Esophagus (tissue), 2 donors: ENCODE results near the gene KIF16B. TPM values are rescaled to one million over a fixed set of nuclear protein-coding genes. Genes with fewer than 3 reads are reported as not detected.

Experiments
- H3K27ac ChIP-seq, 2 donors: one replicate each; pipeline ENCODE4 v1.5.1; 2013; ENCODE audit warnings: low read depth in 2 of 2, mild to moderate bottlenecking in 2 of 2, inconsistent platforms in 1 of 2, low read length in 1 of 2, moderate library complexity in 1 of 2
- H3K27me3 ChIP-seq, 2 donors: one replicate each; pipeline ENCODE4 v1.6.1; 2013; ENCODE audit warnings: low read length in 2 of 2, control low read depth in 1 of 2, mild to moderate bottlenecking in 1 of 2; ENCODE audit not compliant: insufficient read depth in 2 of 2, control insufficient read depth in 1 of 2
- H3K36me3 ChIP-seq, 2 donors: one replicate each; pipeline ENCODE4 v1.6.1; 2013; ENCODE audit warnings: low read length in 1 of 2; ENCODE audit not compliant: control insufficient read depth in 2 of 2, insufficient read depth in 2 of 2
- H3K4me1 ChIP-seq, 2 donors: one replicate each; pipeline ENCODE4 v1.6.1; 2013; ENCODE audit warnings: low read length in 1 of 2; ENCODE audit not compliant: control insufficient read depth in 2 of 2, insufficient read depth in 2 of 2
- H3K4me3 ChIP-seq, 2 donors: one replicate each; pipeline ENCODE4 v1.5.1; 2013; ENCODE audit warnings: low read length in 2 of 2, mild to moderate bottlenecking in 2 of 2, low read depth in 1 of 2, moderate library complexity in 1 of 2
- H3K9me3 ChIP-seq, 2 donors: one replicate each; pipeline ENCODE4 v1.6.1; 2013; ENCODE audit warnings: mild to moderate bottlenecking in 2 of 2, low read depth in 1 of 2, low read length in 1 of 2, moderate library complexity in 1 of 2; ENCODE audit not compliant: control insufficient read depth in 2 of 2, insufficient read depth in 1 of 2
- WGBS, 2 donors: extraction: QIAGEN DNeasy Blood & Tissue Kit; methylation state at CpG; one replicate each; pipeline ENCODE4 v1.1.7; 2013; 5-methylcytosine and 5-hydroxymethylcytosine counted together
- polyA plus RNA-seq, 2 donors: library from polyadenylated mRNA; stranded (reverse); fragments of 200-250 nt; gene quantifications; one replicate each; pipeline ENCODE4 v1.2.3, GENCODE V29; 2013
- donor health status: healthy with polysubstance abuse.
- donor health status: Bipolar disorder and iron deficiency.

Gene KIF16B
- polyA plus RNA-seq, 2 donors: 5.2 to 7.3 TPM

DNA sequence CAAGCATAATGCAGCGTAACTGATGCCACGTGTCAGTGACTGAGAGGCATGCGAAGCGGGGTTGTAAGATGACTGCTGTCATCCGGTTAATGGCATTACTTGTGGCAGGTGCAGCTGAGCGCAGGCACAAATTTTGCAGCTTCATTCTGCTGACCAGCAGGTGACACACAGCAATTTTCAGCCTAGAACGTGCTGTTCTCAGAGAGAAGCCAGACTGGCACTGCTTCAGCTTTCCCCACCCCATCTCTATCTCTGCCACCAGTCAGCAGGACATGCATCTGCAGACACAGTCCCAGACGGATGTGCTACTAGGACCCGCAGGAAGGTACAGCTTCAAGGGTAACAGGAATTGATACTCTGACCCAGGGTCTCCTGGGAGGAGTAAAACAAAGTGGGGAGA is 221.8 kb downstream of the KIF16B start:
- Histone ChIP-seq H3K27me3 (no peaks in the 10 kb centered on the region), H3K9me3 (no peaks in the 10 kb centered on the region), H3K36me3 (no peaks in the 10 kb centered on the region), H3K4me1 (no peaks in the 10 kb centered on the region), H3K4me3 (no peak overlapping the region), H3K27ac (no peak overlapping the region)
- WGBS, 2 donors: 91 to 93% methylated on average over 9 of the region's 9 CpGs

DNA sequence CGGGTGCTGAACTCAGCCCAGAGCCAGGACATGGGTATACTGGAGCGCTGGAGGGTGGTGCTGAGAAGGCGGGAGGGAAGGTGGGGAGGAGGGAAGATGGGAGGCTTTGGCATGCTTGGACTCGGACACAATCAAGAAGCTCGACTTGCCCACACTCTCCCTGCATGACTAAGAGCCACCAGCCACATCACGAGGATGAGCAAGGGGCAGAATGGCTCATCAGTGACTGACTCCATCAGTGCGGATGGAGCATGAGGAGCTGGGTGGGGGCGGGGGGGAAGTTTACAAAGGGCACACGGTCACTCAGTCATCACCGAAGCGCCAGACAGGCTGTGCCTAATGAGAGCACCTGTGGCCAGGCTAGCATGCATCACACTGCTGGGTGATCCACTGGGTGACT is 222.8 kb downstream of the KIF16B start:
- H3K27me3 ChIP-seq: no peaks in the 10 kb centered on the region
- no peaks in the 10 kb centered on the region for H3K36me3 ChIP-seq
- H3K9me3 ChIP-seq: no peaks in the 10 kb centered on the region
- no peaks in the 10 kb centered on the region for H3K4me1 ChIP-seq
- no peak overlapping the region for H3K4me3 ChIP-seq
- 90 to 95% methylated on average over 11 of the region's 11 CpGs for WGBS, 2 donors
- H3K27ac ChIP-seq: no peak overlapping the region

DNA sequence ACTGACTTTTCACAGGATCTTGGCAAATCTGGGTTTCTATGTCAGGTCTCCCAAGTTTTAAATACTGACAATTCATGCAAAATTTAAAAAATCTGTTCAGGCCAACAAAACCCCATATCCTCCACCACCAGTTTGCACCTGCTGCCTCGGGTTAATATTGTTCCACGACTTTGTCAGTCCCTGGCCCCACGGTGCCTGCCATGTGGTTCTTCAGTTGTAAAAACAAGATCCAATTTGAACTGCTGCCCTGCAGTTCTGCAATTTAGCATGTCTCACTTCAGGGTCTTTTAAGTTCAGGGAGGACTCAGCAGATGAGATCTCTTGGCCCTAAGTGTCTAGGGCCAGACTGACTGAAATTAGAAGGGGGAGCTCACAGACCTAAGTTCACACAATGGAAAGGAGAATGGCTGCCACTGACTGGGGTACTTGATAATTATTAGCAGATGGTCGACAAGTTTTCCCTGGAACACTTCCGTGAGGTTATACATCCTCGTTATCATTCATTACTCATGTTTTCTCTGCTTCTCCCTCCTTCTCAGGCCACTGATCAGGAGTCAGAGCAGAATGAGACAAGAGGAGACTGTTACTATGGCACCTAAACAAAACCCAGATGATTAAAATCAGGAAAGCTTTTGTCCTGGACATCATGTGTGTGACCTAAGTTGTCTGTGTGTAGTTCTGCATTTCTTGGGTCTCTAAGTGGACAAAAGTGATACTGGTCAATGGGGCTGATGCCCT is 223.6 kb downstream of the KIF16B start:
- H3K4me1 ChIP-seq: no peaks in the 10 kb centered on the region
- H3K27ac ChIP-seq: no peak overlapping the region
- H3K27me3 ChIP-seq: no peaks in the 10 kb centered on the region
- H3K4me3 ChIP-seq: no peak overlapping the region
- H3K36me3 ChIP-seq: no peaks in the 10 kb centered on the region
- WGBS, 2 donors: 74 to 82% methylated on average over 6 of the region's 6 CpGs
- no peaks in the 10 kb centered on the region for H3K9me3 ChIP-seq

DNA sequence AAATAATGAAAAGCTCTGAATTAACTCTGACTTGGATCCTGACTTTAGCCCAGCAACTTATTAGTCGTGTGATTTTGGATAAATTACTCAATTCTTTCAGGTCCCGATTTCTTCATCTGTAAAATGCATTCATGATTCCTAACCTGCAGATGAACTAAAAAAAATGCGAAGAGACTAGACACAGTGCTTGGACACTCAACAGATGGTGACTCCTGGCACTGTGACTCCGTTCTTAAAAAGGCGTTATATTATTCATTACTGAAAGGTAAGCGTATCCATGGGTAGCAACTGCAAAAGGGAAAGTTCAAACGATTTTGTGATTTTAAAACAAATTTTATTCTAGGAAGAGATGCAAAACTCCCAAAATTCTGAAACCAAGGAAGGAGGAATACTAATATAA is 226.3 kb downstream of the KIF16B start:
- Histone ChIP-seq H3K36me3 (no peaks in the 10 kb centered on the region), H3K4me1 (no peaks in the 10 kb centered on the region)

DNA sequence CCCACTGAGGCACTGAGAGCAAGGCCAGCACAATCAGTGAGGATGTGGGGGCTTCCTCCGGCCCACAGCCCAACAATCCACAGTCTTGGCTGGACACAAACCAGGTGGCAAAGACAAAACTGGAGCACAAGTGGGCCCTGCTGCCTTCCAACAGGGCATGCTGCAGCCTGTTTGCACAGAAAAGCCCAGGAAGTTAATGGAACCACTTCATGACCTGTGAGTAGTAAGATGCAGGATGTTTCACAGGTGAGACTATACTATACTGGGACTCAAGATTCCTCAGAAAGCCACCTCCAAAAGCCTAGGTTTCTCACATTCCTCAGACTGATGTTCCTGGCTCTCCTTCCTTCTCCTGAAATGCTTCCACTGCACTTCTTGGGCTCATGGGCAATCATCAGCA is 235.5 kb downstream of the KIF16B start:
- no peak overlapping the region for H3K4me3 ChIP-seq
- 93% methylated on average over 1 of the region's 1 CpG for WGBS, 2 donors

More for the DNA sequence above, 226.3 kb downstream of the KIF16B start:
- Histone ChIP-seq H3K9me3 (no peaks in the 10 kb centered on the region), H3K27me3 (no peaks in the 10 kb centered on the region), H3K4me3 (no peak overlapping the region), H3K27ac (no peak overlapping the region)
- WGBS, 2 donors: 94 to 95% methylated on average over 7 of the region's 7 CpGs

DNA sequence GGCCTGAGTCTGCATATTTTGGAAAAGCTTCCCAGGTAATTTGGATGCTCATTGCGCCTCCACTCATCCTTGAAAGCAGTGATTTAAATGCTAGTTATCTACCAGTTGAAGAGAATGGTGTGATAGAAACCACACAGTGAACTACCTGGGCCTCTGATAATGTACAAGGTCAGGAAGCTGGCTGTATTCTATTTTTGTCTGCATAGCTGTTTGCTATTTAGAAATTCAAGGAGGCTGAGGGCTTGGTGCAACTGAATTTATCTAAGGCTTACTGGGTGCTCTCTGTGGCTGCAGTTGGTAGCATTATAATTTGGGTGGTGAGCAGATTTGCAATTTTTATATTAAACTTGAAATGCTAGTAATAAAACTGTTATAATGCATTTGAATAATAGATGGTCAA is 245.6 kb downstream of the KIF16B start:
- 98 to 100% methylated on average over 1 of the region's 1 CpG for WGBS, 2 donors
- Histone ChIP-seq H3K4me3 (no peak overlapping the region), H3K36me3 (no peaks in the 10 kb centered on the region), H3K9me3 (no peaks in the 10 kb centered on the region), H3K27me3 (no peaks in the 10 kb centered on the region), H3K27ac (no peak overlapping the region), H3K4me1 (no peaks in the 10 kb centered on the region)

More for the DNA sequence above, 235.5 kb downstream of the KIF16B start:
- H3K27me3 ChIP-seq: no peaks in the 10 kb centered on the region
- no peaks in the 10 kb centered on the region for H3K4me1 ChIP-seq
- no peaks in the 10 kb centered on the region for H3K9me3 ChIP-seq
- H3K36me3 ChIP-seq: peaks cover 0 to 5% of the 10 kb centered on the region in 2 donors
- no peak overlapping the region for H3K27ac ChIP-seq

DNA sequence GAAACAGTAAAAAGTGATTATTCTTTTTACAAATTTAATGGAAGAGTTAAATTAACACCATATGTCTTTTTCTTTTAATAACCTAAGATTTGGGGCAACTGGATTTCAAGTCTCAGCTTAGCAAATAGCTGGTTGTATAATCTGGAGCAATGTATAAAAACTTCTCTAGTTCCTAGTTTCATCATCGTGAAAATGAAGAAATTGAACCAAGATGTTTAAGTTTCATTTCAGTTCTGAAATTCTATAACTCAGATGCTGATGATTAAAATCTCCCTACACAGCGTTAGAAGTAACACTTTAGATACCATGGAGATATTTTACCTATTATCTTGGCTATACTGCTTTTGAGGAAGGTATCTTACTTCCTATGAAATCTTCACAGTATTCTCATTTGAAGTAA is 252.0 kb downstream of the KIF16B start:
- Histone ChIP-seq H3K27me3 (no peaks in the 10 kb centered on the region), H3K4me3 (no peak overlapping the region), H3K4me1 (no peaks in the 10 kb centered on the region), H3K36me3 (no peaks in the 10 kb centered on the region), H3K27ac (no peak overlapping the region), H3K9me3 (no peaks in the 10 kb centered on the region)
- 84 to 87% methylated on average over 2 of the region's 2 CpGs for WGBS, 2 donors

DNA sequence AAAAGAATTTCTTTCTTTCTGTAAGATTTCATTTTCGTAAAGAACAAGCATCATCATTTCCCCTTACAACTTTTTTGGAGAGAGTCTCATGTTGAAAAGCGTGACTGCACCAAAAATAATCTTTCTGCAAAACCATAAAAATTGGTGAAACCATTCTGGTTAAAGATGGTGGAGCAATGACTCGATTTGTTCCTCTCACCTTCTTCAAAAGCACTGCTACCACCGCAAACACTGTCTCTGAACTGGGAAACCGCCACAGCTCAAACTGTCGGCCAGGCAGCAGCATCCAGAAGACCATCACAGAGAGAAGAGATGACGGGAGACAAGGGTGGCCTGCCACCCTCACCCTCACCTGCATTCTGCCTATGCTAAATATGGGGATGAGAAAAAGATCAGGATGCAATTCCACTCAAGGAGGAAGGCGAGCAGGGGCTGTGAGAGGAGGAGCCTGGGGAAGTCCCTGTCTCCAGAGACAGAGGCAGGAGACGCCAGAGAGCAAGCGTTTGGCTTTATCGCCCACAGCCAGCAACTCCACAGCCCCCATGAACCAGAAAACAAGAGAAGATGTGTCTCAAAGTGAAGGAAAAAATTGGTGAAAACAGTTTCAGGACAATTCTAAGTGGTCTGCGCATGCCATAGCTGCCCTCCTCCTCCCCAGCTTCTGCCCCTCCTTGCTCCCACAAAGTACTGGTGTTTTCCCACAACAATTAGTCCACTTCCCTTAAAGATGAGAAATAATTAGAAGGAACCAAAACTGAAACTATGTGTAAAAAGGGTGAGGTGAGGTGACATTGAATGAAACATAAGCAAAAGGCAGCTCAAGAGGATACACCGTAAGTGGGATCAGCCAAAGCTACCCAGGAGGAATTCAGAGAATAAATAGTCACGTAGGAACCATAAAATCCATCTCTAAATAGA is 255.5 kb downstream of the KIF16B start:
- no peaks in the 10 kb centered on the region for H3K4me1 ChIP-seq
- WGBS, 2 donors: 90 to 93% methylated on average over 14 of the region's 14 CpGs
- no peaks in the 10 kb centered on the region for H3K9me3 ChIP-seq
- H3K4me3 ChIP-seq: no peak overlapping the region
- H3K27ac ChIP-seq: no peak overlapping the region
- H3K36me3 ChIP-seq: peaks cover 0 to 3% of the 10 kb centered on the region in 2 donors
- no peaks in the 10 kb centered on the region for H3K27me3 ChIP-seq

DNA sequence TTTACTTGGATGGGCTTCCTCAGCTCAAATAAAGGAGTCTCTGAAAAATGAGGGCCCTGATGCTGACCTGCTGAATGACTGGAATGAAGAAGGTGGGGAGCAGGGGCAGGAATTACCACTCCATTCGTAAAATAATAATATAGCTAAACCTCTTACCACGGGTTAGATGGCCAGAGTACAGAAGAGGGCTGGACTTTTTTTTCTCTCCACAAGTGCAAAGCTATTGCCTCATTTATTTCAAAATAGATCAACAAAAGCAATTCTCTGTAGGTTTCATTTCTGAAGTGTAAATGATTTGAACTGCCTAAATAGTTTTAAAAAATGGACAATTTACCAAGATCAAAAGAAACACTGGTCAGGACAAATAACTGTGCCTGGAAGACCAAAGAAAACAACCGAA is 256.7 kb downstream of the KIF16B start:
- Histone ChIP-seq H3K36me3 (peaks cover 0 to 3% of the 10 kb centered on the region in 2 donors), H3K4me1 (no peaks in the 10 kb centered on the region), H3K9me3 (no peaks in the 10 kb centered on the region), H3K27ac (no peak overlapping the region), H3K4me3 (no peak overlapping the region), H3K27me3 (no peaks in the 10 kb centered on the region)
- 90 to 94% methylated on average over 3 of the region's 3 CpGs for WGBS, 2 donors
